ENCODE results near the gene OSBPL3.

DNA sequence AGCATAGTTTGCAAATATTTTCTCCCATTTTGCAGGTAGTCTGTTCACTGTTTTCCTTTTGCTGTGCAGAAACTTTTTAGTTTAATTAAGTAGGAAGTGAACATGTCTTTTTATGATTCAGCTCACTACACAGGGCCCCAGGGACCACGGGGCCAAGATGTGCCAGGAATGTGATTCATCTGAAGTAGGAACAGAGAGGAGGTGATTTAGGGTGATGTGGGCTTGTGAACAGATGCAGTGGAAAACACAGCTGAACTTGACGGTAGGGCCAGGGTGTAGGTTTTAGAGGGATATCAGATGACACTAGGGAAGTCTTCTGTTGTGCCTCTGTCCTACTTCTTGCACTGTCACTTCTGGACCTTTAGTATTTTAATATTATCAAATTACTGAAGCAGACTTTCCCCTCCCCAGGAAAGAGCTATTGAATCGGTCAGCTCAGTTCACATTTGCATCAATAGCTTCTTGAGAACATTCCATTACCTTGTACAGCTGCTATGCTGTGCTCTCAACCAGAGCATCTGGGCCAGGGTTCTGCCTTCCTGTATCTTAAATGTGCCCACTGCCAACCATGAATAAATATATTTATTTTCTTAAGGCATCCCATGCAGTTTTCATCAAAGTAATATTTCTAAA, 96.9 kb downstream of the OSBPL3 start:
- TF ChIP-seq, protein P1, sequence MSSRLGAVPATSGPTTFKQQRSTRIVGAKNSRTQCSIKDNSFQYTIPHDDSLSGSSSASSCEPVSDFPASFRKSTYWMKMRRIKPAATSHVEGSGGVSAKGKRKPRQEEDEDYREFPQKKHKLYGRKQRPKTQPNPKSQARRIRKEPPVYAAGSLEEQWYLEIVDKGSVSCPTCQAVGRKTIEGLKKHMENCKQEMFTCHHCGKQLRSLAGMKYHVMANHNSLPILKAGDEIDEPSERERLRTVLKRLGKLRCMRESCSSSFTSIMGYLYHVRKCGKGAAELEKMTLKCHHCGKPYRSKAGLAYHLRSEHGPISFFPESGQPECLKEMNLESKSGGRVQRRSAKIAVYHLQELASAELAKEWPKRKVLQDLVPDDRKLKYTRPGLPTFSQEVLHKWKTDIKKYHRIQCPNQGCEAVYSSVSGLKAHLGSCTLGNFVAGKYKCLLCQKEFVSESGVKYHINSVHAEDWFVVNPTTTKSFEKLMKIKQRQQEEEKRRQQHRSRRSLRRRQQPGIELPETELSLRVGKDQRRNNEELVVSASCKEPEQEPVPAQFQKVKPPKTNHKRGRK (CRISPR knock-in tag; IDR thresholded peaks at IDR 0.05; ENCODE audit: borderline replicate concordance): no peak
- TF ChIP-seq MXD4 (CRISPR knock-in tag; IDR thresholded peaks at IDR 0.05; ENCODE audit: borderline replicate concordance) (no peak), TCF7 (CRISPR knock-in tag; IDR thresholded peaks at IDR 0.05; ENCODE audit: low read depth) (no peak)
